Right renal pelvis (tissue), 4 donors: ENCODE results near the gene BBS10. TPM values are rescaled to one million over a fixed set of nuclear protein-coding genes. Genes with fewer than 3 reads are reported as not detected.
"Not testable (repeated sequence)": the region's sequence is repeated elsewhere in the genome, so short reads cannot be mapped to it uniquely, and the experiment has no call there.

Experiments used
- DNase-seq, 4 donors: peaks; one replicate each; pipeline ENCODE4 v3.0.0-alpha.2; 2013; ENCODE audit warnings: low read depth in 4 of 4, low spot score in 3 of 4, missing footprints in 1 of 4
- polyA plus RNA-seq, 4 donors: library from polyadenylated mRNA; unstranded; fragments of 120-200 nt; gene quantifications; one replicate each; pipeline ENCODE4 v1.2.1, GENCODE V29; 2013; ENCODE audit not compliant: insufficient read length in 4 of 4

Gene BBS10
- polyA plus RNA-seq, 4 donors, result 31.4 to 40.2 (median 39.0) TPM

- no peak for DNase-seq
Measured at GRCh38 chr12:76337583-76337982, 10.6 kb downstream of the BBS10 start.

DNA sequence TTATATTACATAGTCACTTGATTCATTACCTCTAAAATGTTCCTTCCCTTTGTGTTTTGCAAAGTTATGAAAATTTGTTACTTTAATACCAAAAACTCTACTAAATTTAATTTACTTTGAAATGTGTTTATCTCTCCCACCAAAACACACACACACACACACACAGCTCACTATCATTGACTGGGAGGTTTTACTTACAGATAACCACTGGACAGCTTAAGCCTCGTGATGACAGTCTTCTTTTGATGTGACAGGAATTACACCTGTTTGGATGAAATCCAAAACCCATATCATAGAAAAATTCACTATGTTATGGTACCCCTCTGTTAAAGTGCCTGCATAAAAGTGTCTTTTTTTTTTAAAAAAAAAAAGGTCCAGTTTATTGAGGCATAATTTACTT lies 15.6 kb downstream of the BBS10 start:
- no peak for DNase-seq

DNA sequence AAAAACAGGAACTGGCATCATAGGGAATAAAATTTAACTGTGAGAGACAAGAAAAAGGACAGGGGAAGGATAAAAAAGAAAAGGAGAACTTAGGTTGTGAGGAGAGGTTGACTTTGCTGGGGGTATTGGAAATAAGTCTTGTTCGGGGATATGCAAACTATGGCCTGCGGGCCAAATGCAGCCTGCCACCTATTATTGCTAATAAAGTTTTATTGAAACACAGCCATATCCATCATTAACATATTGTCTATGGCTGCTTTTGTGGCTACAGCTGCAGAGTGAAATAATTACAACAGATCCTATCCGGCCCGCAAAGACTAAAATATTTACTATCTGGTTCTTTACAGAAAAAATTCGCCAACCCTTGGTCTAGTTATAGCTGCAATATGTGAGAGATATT lies 18.6 kb downstream of the BBS10 start:
- DNase-seq, result no peak

DNA sequence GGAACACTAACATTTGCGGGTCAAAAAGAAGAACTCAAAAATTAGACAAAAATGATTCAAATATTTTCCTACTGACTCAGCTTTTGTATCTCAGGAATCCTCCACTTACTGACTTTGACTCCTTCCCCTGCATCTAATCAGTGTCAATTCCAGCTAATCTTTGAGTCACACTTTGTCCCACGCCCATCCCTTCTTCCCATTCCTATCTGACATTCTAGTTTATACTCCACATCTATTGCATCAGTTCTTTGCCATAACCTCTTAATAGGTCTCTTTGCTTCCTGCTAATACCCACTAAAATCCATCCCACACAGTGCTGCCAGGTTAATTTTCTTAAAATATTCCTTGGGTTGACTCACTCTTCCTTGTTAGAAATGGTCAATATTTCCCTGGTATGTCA lies 19.1 kb downstream of the BBS10 start:
- DNase-seq, result no peak

DNA sequence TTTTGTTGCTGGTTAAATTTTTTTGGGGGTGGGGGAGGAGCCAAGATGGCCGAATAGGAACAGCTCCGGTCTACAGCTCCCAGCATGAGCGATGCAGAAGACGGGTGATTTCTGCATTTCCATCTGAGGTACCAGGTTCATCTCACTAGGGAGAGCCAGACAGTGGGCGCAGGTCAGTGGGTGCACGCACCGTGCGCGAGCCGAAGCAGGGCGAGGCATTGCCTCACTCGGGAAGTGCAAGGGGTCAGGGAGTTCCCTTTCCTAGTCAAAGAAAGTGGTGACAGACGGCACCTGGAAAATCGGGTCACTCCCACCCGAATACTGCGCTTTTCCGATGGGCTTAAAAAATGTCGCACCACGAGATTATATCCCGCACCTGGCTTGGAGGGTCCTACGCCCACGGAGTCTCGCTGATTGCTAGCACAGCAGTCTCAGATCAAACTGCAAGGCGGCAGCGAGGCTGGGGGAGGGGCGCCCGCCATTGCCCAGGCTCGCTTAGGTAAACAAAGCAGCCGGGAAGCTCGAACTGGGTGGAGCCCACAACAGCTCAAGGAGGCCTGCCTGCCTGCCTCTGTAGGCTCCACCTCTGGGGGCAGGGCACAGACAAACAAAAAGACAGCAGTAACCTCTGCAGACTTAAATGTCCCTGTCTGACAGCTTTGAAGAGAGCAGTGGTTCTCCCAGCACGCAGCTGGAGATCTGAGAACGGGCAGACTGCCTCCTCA lies 28.5 kb downstream of the BBS10 start:
- not testable (repeated sequence) for DNase-seq

GRCh38 chr12:76318773-76319594 lies 29.2 kb downstream of the BBS10 start:
- no peak for DNase-seq

DNA sequence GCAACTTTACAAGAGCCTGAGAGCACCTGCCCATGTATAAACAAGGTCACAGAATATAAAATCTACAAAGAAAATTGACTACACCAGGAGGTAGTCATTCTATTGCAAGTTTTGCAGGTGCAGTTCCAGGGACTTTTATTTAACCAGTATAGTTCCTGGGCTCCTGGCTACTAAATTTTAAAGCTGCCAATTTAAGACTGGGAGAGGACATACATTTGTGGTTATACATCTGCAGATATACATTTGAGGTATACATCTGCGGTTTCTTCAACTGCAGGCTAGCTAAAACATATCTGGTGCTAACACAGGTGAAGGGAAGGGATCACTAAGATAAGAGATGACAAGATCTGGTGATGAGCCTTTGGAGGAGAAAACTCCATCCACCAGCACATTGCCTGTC lies 30.2 kb downstream of the BBS10 start:
- no peak for DNase-seq

GRCh38 chr12:76316468-76316867 lies 31.7 kb downstream of the BBS10 start:
- DNase-seq, result no peak

- no peak for DNase-seq
Measured at GRCh38 chr12:76313299-76313698, 34.9 kb downstream of the BBS10 start.

GRCh38 chr12:76312315-76312714 lies 35.9 kb downstream of the BBS10 start:
- no peak for DNase-seq

- no peak for DNase-seq
Measured at GRCh38 chr12:76311796-76312195, 36.4 kb downstream of the BBS10 start.

DNA sequence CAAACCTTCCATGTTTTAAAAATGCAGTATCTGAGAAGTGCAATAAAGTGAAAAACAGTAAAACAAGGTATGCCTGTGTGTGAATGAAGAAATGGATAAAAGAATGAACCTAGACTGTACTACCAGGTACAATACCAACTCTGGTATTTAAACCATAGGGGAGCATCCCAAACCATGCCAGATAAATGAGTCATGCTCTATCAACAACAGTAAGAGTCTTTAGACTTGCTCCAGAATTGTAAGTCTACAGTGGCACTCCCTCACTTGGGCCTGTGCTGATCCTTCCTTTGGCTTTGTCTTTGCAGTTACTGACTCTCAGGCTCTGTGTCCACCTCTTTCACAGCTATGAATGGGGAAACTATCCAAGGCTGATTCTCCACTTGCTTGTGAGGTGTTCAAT lies 38.1 kb downstream of the BBS10 start:
- no peak for DNase-seq

- no peak for DNase-seq
Measured at GRCh38 chr12:76308866-76309265, 39.3 kb downstream of the BBS10 start.

DNA sequence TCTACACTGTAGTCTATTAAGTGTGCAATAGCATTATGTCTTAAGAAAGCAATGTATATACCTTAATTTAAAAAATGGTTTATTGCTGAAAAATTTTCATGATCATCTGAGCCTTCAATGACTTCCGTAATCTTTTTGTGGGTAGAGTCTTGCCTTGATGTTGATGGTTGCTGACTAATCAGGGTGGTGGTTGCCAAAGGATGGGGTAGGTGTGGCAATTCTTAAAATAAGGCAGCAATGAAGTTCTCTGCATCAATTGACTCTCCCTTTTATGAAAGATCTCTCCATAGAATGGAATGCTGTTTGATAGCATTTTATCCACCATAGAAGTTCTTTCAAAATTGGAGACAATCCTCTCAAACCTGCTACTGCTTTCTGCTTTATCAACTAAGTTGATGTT lies 41.1 kb downstream of the BBS10 start:
- DNase-seq, result no peak

GRCh38 chr12:76303989-76304460 lies 44.2 kb downstream of the BBS10 start:
- no peak for DNase-seq

- no peak for DNase-seq
Measured at GRCh38 chr12:76303365-76303764, 44.9 kb downstream of the BBS10 start.

DNA sequence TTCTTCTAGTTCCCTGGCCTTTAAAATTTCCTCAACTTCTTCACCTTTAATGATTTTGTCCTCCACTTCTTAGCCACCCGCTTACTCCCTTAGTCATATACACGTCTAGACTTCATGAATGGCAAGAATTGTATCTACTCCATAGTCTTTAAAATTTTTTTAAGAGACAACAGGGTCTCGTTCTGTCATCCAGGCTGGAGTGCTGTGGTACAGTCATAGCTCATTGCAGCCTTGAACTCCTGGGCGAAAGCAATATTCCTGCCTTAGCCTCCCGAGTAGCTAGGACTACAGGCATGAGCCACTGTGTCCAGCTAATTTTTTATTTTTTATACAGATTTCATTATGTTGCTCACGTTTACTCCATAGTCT lies 47.9 kb downstream of the BBS10 start:
- no peak for DNase-seq

DNA sequence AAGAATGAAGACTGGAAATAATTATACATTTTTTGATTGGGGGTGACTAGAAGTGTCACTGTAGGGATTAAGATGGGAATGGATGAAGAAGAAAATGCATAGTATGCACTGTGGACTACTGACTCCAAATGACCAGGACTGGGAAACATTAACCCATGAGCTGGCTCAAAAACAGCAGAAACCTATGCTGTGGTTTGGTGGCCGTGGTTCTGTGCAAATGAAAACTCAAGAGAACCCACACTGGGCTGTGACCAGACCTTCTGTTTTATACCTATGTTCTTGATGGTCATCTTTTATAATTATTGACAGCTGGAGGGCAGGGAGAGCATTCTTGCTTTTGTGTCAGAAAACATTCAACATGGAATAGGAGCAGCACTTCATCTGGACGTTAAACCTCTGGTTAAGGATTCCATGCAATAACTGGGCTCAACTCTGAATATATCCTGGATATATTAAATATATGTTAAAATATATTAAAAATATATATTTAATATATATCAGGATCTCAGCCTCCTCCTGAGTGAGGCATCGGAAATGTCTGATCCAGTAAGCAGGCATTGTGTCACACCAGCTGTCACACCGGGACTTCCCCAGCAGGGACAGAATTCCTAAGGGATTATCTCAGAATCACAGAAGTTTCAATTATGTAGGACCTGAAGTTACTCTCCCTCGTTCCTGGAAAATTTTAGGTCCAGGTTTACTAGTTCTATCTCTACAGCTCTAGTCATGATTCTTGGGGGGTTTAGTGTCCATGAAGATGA lies 48.5 kb downstream of the BBS10 start:
- no peak for DNase-seq
